Caco-2 (cell line): Measurements from ENCODE around the gene NLRP11. TPM values are rescaled to one million over a fixed set of nuclear protein-coding genes. Genes with fewer than 3 reads are reported as not detected.

Experiments
- BruUV-seq: library from RNA; stranded (reverse); fragments of 400-500 nt; replicated peaks from 2 replicates; lab custom pipeline; 2021; lab: Mats Ljungman, UMichigan
- CTCF ChIA-PET: fragments of 300-600 bp; sonication (Branson Sonifier 250); formaldehyde crosslinking; loops from one replicate; lab custom pipeline; 2022; ENCODE audit warnings: antibody characterized with exemption; lab: Charles Lee
- POLR2A ChIA-PET: fragments of 300-600 bp; sonication (Branson Sonifier 250); formaldehyde crosslinking; loops from one replicate; lab custom pipeline; 2022; ENCODE audit warnings: antibody characterized with exemption; lab: Charles Lee
- DNase-seq, 2 experiments: peaks; one replicate each; pipeline versions ENCODE4 v3.0.0 to v3.0.0-alpha.2; 2020 to 2022
- H3K27me3 ChIP-seq: replicated peaks from 2 replicates; pipeline ENCODE4 v1.6.0; 2011; ENCODE audit warnings: low read length; ENCODE audit not compliant: control insufficient read depth, insufficient read depth
- H3K36me3 ChIP-seq: 2 replicates; pipeline ENCODE4 v1.5.1; 2011; ENCODE audit warnings: low read length; ENCODE audit not compliant: control insufficient read depth, insufficient read depth
- H3K4me1 ChIP-seq: fragments of 250-450 bp; sonication (Bioruptor Pico); 2 replicates; pipeline ENCODE4 v1.5.1; 2020; ENCODE audit warnings: mild to moderate bottlenecking
- H3K4me3 ChIP-seq: 2 replicates; pipeline ENCODE4 v1.5.1; 2011; ENCODE audit warnings: low read depth, mild to moderate bottlenecking, control low read depth, low read length
- H3K9me3 ChIP-seq: fragments of 250-450 bp; sonication (Bioruptor Pico); 2 replicates; pipeline ENCODE4 v1.5.1; 2020; ENCODE audit warnings: mild to moderate bottlenecking, moderate library complexity
- H3K27ac Mint-ChIP-seq: one replicate; pipeline ENCODE4 v1.8.0; 2022; ENCODE audit warnings: mixed read lengths; ENCODE audit not compliant: unreplicated experiment
- H3K27me3 Mint-ChIP-seq: one replicate; pipeline ENCODE4 v1.8.0; 2022; ENCODE audit warnings: mixed read lengths; ENCODE audit not compliant: insufficient read depth, unreplicated experiment
- H3K36me3 Mint-ChIP-seq: one replicate; pipeline ENCODE4 v1.8.0; 2022; ENCODE audit warnings: mild to moderate bottlenecking, mixed read lengths; ENCODE audit not compliant: insufficient read depth, unreplicated experiment
- H3K4me1 Mint-ChIP-seq: one replicate; pipeline ENCODE4 v1.8.0; 2022; ENCODE audit warnings: low read depth, mixed read lengths; ENCODE audit not compliant: unreplicated experiment
- H3K4me3 Mint-ChIP-seq: one replicate; pipeline ENCODE4 v1.8.0; 2022; ENCODE audit warnings: mild to moderate bottlenecking, moderate library complexity, mixed read lengths; ENCODE audit not compliant: unreplicated experiment
- H3K9me3 Mint-ChIP-seq: one replicate; pipeline ENCODE4 v1.8.0; 2022; ENCODE audit warnings: mixed read lengths; ENCODE audit not compliant: unreplicated experiment
- CTCF ChIP-seq, 2 experiments: fragments of 200-600 bp in 1 of 2; IDR thresholded peaks; 1 replicate in 1 of 2; 2 replicates in 1 of 2; pipeline versions ENCODE4 v1.5.1 to v1.8.0; 2011 to 2022; ENCODE audit warnings: antibody characterized with exemption in 1 of 2, control low read depth in 1 of 2, inconsistent platforms in 1 of 2, low read depth in 1 of 2, low read length in 1 of 2, mild to moderate bottlenecking in 1 of 2, moderate library complexity in 1 of 2; ENCODE audit not compliant: insufficient read depth in 1 of 2, severe bottlenecking in 1 of 2, unreplicated experiment in 1 of 2
- intact Hi-C: fragments of 100-400 bp; cut with micrococcal nuclease; formaldehyde crosslinking; loops from one replicate; pipeline ENCODE4 v1.10.0; 2022; ENCODE audit not compliant: unreplicated experiment
- total RNA-seq: library from RNA; stranded (reverse); gene quantifications from 2 replicates; pipeline ENCODE4 v1.2.3, GENCODE V29; 2022

NLRP11 gene
- total RNA-seq, 1 experiment from 2014 or later, result 0.43 TPM

- H3K36me3 ChIP-seq, result no peaks in the 10 kb centered on the region
- CTCF ChIA-PET, result no interaction called here
- Mint-ChIP-seq H3K27me3 (peaks cover 11% of the 10 kb centered on the region), H3K9me3 (peaks cover 7% of the 10 kb centered on the region), H3K27ac (no peak within 1 kb of the TSS), H3K36me3 (no peaks in the 10 kb centered on the region), H3K4me3 (no peak within 1 kb of the TSS), H3K4me1 (no peaks in the 10 kb centered on the region)
- DNase-seq, result no peak
- H3K4me1 ChIP-seq, result no peaks in the 10 kb centered on the region
- intact Hi-C loops, result no loop called here
- H3K27me3 ChIP-seq, result no peaks in the 10 kb centered on the region
- TF ChIP-seq CTCF (IDR thresholded peaks at IDR 0.05; ENCODE audit: insufficient read depth in 1 of 2, low read depth in 1 of 2, low read length in 1 of 2, severe bottlenecking in 1 of 2, unreplicated experiment in 1 of 2), result no peak
- H3K4me3 ChIP-seq, result no peak within 1 kb of the TSS
- BruUV-seq, result no TSS peak
- no peaks in the 10 kb centered on the region for H3K9me3 ChIP-seq
- POLR2A ChIA-PET, result no interaction called here
Measured at GRCh38 chr19:55836340-55836739, 4.5 kb upstream of the NLRP11 start, which contains the start of gene NLRP4. Gene NLRP4, plus strand, starts transcription at chr19:55836540. Its CDS starts 15,541 bp downstream, at chr19:55852081.

- ChIA-PET CTCF (no interaction called here), POLR2A (no interaction called here)
- no peaks in the 10 kb centered on the region for H3K36me3 ChIP-seq
- peaks cover 2% of the 10 kb centered on the region; the same call in 1 of the 2 replicates for H3K9me3 ChIP-seq
- no peaks in the 10 kb centered on the region for H3K4me1 Mint-ChIP-seq
- no peak for TF ChIP-seq CTCF (IDR thresholded peaks at IDR 0.05; ENCODE audit: insufficient read depth in 1 of 2, low read depth in 1 of 2, low read length in 1 of 2, severe bottlenecking in 1 of 2, unreplicated experiment in 1 of 2)
- no TSS peak for BruUV-seq
- no peak overlapping the region for H3K4me3 ChIP-seq
- intact Hi-C loops, result no loop called here
- peaks cover 11% of the 10 kb centered on the region for H3K27me3 Mint-ChIP-seq
- H3K27ac Mint-ChIP-seq, result no peak overlapping the region
- H3K4me3 Mint-ChIP-seq, result no peak overlapping the region
- no peaks in the 10 kb centered on the region for H3K36me3 Mint-ChIP-seq
- H3K4me1 ChIP-seq, result no peaks in the 10 kb centered on the region
- peaks cover 7% of the 10 kb centered on the region for H3K9me3 Mint-ChIP-seq
- DNase-seq, result no peak
- H3K27me3 ChIP-seq, result no peaks in the 10 kb centered on the region
Measured at GRCh38 chr19:55832676-55833075, 877 bp upstream of the NLRP11 start.

GRCh38 chr19:55830656-55831055 lies 1.1 kb downstream of the NLRP11 start:
- BruUV-seq, result no TSS peak
- Mint-ChIP-seq H3K4me3 (no peak overlapping the region), H3K9me3 (no peaks in the 10 kb centered on the region), H3K4me1 (no peaks in the 10 kb centered on the region), H3K27ac (no peak overlapping the region), H3K36me3 (no peaks in the 10 kb centered on the region), H3K27me3 (peaks cover 11% of the 10 kb centered on the region)
- intact Hi-C loops, result no loop called here
- DNase-seq, result peak in 1 of 2 experiments; percentile 9
- ChIA-PET POLR2A (no interaction called here), CTCF (no interaction called here)
- no peaks in the 10 kb centered on the region for H3K36me3 ChIP-seq
- no peak overlapping the region for H3K4me3 ChIP-seq
- H3K4me1 ChIP-seq, result no peaks in the 10 kb centered on the region
- H3K27me3 ChIP-seq, result no peaks in the 10 kb centered on the region
- no peak for TF ChIP-seq CTCF (IDR thresholded peaks at IDR 0.05; ENCODE audit: insufficient read depth in 1 of 2, low read depth in 1 of 2, low read length in 1 of 2, severe bottlenecking in 1 of 2, unreplicated experiment in 1 of 2)
- peaks cover 2% of the 10 kb centered on the region; the same call in 1 of the 2 replicates for H3K9me3 ChIP-seq
